ENCODE data around the gene PPP4C. TPM values are rescaled to one million over a fixed set of nuclear protein-coding genes. Genes with fewer than 3 reads are reported as not detected.
A peak's percentile ranks its signal among the peaks of the same experiment; 100 is the strongest.

Gene PPP4C
- total RNA-seq, 2 experiments from 2014 or later: 83.9 to 87.3 TPM

DNA sequence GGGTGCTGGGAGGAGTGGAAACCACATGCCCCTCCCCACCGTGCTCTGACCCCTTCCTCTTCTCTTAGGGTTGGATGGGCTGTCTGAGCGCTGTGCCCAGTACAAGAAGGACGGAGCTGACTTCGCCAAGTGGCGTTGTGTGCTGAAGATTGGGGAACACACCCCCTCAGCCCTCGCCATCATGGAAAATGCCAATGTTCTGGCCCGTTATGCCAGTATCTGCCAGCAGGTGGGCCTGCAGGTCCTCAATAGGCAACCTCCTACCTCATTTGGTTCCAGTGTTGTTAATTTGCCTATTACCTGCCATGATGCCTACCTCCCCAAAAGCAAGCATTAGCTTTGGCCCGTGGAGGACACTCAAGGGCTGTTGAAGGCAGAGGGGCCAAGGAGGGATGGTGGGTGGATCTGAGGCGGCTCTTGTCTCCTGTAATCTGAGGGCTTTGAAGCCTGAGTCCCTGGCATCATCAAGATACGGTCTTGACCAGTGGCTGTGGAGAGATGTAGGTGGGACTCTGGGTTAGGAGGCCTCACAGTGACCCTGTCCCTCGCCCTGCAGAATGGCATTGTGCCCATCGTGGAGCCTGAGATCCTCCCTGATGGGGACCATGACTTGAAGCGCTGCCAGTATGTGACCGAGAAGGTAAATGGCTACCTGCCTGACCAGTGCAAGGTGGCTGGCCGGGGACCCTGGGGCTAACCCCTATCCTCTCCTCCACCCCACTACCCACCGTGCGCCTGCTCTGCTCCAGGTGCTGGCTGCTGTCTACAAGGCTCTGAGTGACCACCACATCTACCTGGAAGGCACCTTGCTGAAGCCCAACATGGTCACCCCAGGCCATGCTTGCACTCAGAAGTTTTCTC, 6.8 kb upstream of the PPP4C start:
- Mint-ChIP-seq H3K27me3 (no peaks in the 10 kb centered on the region), H3K9me3 (no peaks in the 10 kb centered on the region), H3K4me1 (ENCODE audit: low read depth) (peaks cover 37% of the 10 kb centered on the region), H3K4me3 (peak overlapping the region; percentile 92), H3K36me3 (ENCODE audit: low read depth) (peaks cover 78% of the 10 kb centered on the region), H3K27ac (peak overlapping the region; percentile 89)
- H3K36me3 ChIP-seq (ENCODE audit: insufficient read depth, low read length): peaks cover 59% of the 10 kb centered on the region
- H3K4me3 ChIP-seq (ENCODE audit: low read length): no peak overlapping the region
- ChIA-PET CTCF (interaction anchor here (1.1 to 5.0 kb wide), 3 partner anchors 13 to 116 kb away, joined by 3 to 26 read pairs (median 4); partner anchors contain the start of gene TBX6), POLR2A (interaction anchor here (5.3 to 7.2 kb wide), 2 partner anchors 7 to 23 kb away, joined by 73 to 118 read pairs; partner anchors contain the start of genes PPP4C and TBX6)
- TF ChIP-seq, protein P1, sequence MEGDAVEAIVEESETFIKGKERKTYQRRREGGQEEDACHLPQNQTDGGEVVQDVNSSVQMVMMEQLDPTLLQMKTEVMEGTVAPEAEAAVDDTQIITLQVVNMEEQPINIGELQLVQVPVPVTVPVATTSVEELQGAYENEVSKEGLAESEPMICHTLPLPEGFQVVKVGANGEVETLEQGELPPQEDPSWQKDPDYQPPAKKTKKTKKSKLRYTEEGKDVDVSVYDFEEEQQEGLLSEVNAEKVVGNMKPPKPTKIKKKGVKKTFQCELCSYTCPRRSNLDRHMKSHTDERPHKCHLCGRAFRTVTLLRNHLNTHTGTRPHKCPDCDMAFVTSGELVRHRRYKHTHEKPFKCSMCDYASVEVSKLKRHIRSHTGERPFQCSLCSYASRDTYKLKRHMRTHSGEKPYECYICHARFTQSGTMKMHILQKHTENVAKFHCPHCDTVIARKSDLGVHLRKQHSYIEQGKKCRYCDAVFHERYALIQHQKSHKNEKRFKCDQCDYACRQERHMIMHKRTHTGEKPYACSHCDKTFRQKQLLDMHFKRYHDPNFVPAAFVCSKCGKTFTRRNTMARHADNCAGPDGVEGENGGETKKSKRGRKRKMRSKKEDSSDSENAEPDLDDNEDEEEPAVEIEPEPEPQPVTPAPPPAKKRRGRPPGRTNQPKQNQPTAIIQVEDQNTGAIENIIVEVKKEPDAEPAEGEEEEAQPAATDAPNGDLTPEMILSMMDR (IDR thresholded peaks at IDR 0.05): peak; percentile 37
- DNase-seq: peak in 13 of 14 experiments; percentile 38 to 82 (median 60)
- H3K9me3 ChIP-seq (ENCODE audit: control insufficient read depth in 1 of 2, insufficient read depth in 1 of 2, low read length in 2 of 2): peaks cover 0 to 4% of the 10 kb centered on the region in 2 experiments
- H3K27ac ChIP-seq (ENCODE audit: low read depth in 1 of 2, low read length in 2 of 2): peak overlapping the region in 1 of 2 donors; percentile 36
- peak; percentile 16 for ATAC-seq (ENCODE audit: poor library complexity)
- H3K27me3 ChIP-seq (ENCODE audit: control insufficient read depth in 1 of 2, insufficient read depth in 2 of 2, low read length in 2 of 2): no peaks in the 10 kb centered on the region
- H3K4me1 ChIP-seq (ENCODE audit: insufficient read depth, low read length): peaks cover 55% of the 10 kb centered on the region
- intact Hi-C loops (cut with DNase I, micrococcal nuclease): loop anchor here (5.0 to 10.0 kb wide), 5 partner anchors 46 to 566 kb away; partner anchors contain the start of genes GDPD3 (in 1 of the 2), MAZ (in 1 of the 2) and ZNF771 (in 1 of the 2)

DNA sequence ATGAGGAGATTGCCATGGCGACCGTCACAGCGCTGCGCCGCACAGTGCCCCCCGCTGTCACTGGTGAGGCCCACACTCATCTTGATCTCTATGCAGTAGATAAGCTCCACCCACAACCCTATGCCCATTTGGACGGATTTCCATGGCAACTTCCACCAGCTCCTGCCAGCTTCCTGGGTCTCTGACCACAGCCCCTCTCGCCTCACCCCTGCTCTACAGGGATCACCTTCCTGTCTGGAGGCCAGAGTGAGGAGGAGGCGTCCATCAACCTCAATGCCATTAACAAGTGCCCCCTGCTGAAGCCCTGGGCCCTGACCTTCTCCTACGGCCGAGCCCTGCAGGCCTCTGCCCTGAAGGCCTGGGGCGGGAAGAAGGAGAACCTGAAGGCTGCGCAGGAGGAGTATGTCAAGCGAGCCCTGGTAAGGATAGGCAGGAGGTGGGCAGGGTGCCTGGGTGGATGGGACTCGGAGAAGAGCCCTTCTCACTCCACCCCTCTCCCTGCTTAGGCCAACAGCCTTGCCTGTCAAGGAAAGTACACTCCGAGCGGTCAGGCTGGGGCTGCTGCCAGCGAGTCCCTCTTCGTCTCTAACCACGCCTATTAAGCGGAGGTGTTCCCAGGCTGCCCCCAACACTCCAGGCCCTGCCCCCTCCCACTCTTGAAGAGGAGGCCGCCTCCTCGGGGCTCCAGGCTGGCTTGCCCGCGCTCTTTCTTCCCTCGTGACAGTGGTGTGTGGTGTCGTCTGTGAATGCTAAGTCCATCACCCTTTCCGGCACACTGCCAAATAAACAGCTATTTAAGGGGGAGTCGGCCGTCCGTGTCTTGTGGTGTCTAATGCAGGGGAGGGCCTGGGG, 6.0 kb upstream of the PPP4C start:
- peaks cover 37% of the 10 kb centered on the region for H3K4me1 Mint-ChIP-seq (ENCODE audit: low read depth)
- H3K9me3 Mint-ChIP-seq: no peaks in the 10 kb centered on the region
- TF ChIP-seq, protein P1 (IDR thresholded peaks at IDR 0.05): no peak
- H3K27me3 Mint-ChIP-seq: no peaks in the 10 kb centered on the region
- peak overlapping the region in 1 of 2 donors; percentile 13 for H3K27ac ChIP-seq (ENCODE audit: low read depth in 1 of 2, low read length in 2 of 2)
- peaks cover 50% of the 10 kb centered on the region for H3K4me1 ChIP-seq (ENCODE audit: insufficient read depth, low read length)
- intact Hi-C loops (cut with DNase I, micrococcal nuclease): loop anchor here (5.0 to 10.0 kb wide), 6 partner anchors 45 to 565 kb away; partner anchors contain the start of genes GDPD3 (in 1 of the 2), MAZ (in 1 of the 2) and ZNF771 (in 1 of the 2)
- ChIA-PET CTCF (no interaction called here), POLR2A (interaction anchor here (1.0 to 7.2 kb wide), 2 partner anchors 22 kb away, joined by 3 to 118 read pairs; partner anchors contain the start of gene TBX6)
- no peak overlapping the region for H3K4me3 ChIP-seq (ENCODE audit: low read length)
- peak overlapping the region; percentile 70 for H3K4me3 Mint-ChIP-seq
- no peak for ATAC-seq (ENCODE audit: poor library complexity)
- no peaks in the 10 kb centered on the region for H3K27me3 ChIP-seq (ENCODE audit: control insufficient read depth in 1 of 2, insufficient read depth in 2 of 2, low read length in 2 of 2)
- peaks cover 75% of the 10 kb centered on the region for H3K36me3 Mint-ChIP-seq (ENCODE audit: low read depth)
- peaks cover 0 to 4% of the 10 kb centered on the region in 2 experiments for H3K9me3 ChIP-seq (ENCODE audit: control insufficient read depth in 1 of 2, insufficient read depth in 1 of 2, low read length in 2 of 2)
- H3K27ac Mint-ChIP-seq: peak overlapping the region; percentile 61
- peaks cover 59% of the 10 kb centered on the region for H3K36me3 ChIP-seq (ENCODE audit: insufficient read depth, low read length)
- DNase-seq: no peak

DNA sequence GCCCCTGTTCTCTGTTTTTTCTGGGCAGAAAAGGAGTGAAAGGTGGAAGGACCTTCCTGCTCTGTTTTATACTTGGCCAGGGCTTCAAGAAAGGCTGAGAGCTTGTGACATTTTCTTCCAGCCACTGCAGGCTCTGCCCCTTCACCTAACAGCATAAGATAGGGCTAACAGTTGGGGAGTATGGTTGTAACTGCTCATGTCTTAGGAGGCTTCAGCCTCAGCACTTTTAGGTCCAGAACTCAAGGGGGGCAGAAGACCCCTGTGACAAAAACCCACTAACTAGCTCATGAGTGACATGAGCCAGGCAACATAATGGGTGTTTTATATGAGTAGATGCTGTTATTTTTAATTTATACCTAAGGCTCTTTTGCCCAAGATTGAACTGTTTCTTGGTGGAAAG, 5.3 kb upstream of the PPP4C start:
- peaks cover 72% of the 10 kb centered on the region for H3K36me3 Mint-ChIP-seq (ENCODE audit: low read depth)
- peak overlapping the region; percentile 61 for H3K27ac Mint-ChIP-seq
- ATAC-seq (ENCODE audit: poor library complexity): no peak
- Histone ChIP-seq H3K4me1 (ENCODE audit: insufficient read depth, low read length) (peaks cover 56% of the 10 kb centered on the region), H3K4me3 (ENCODE audit: low read length) (no peak overlapping the region), H3K27ac (ENCODE audit: low read depth in 1 of 2, low read length in 2 of 2) (no peak overlapping the region), H3K9me3 (ENCODE audit: control insufficient read depth in 1 of 2, insufficient read depth in 1 of 2, low read length in 2 of 2) (peaks cover 0 to 4% of the 10 kb centered on the region in 2 experiments), H3K27me3 (ENCODE audit: control insufficient read depth in 1 of 2, insufficient read depth in 2 of 2, low read length in 2 of 2) (no peaks in the 10 kb centered on the region), H3K36me3 (ENCODE audit: insufficient read depth, low read length) (peaks cover 59% of the 10 kb centered on the region)
- no peak for DNase-seq
- no peaks in the 10 kb centered on the region for H3K9me3 Mint-ChIP-seq
- ChIA-PET POLR2A (interaction anchor here (1.0 kb wide), 1 partner anchor 21 kb away, joined by 3 read pairs; the partner anchor contains the start of gene TBX6), CTCF (no interaction called here)
- no peak overlapping the region for H3K4me3 Mint-ChIP-seq
- no peaks in the 10 kb centered on the region for H3K27me3 Mint-ChIP-seq
- intact Hi-C loops (cut with DNase I, micrococcal nuclease): loop anchor here in 1 of 2 experiments (10.0 kb wide), 1 partner anchor 434 kb away; no protein-coding TSS in a partner anchor
- TF ChIP-seq, protein P1 (IDR thresholded peaks at IDR 0.05): no peak
- H3K4me1 Mint-ChIP-seq (ENCODE audit: low read depth): peaks cover 42% of the 10 kb centered on the region

Measured in CD4-positive, alpha-beta T cell (primary cell).